Measurements from ENCODE around the gene CALML5.

Gene CALML5

GRCh38 chr10:5453749-5454489 is 45.5 kb downstream of the CALML5 start:
- no peak for FAIRE-seq
- no peak for DNase-seq (ENCODE audit: insufficient read length, low spot score)
- TF ChIP-seq POLR2A (IDR thresholded peaks at IDR 0.05; ENCODE audit: low read depth, low read length) = no peak

- DNase-seq (ENCODE audit: insufficient read length, low spot score) = no peak
- TF ChIP-seq POLR2A (IDR thresholded peaks at IDR 0.05; ENCODE audit: low read depth, low read length) = no peak
- no peak for FAIRE-seq
Observed at GRCh38 chr10:5450605-5451384, 48.6 kb downstream of the CALML5 start.

- no peak for TF ChIP-seq POLR2A (IDR thresholded peaks at IDR 0.05; ENCODE audit: low read depth, low read length)
- FAIRE-seq (no peak), DNase-seq (ENCODE audit: insufficient read length, low spot score) (no peak)
Observed at GRCh38 chr10:5449823-5450222, 49.5 kb downstream of the CALML5 start.

- no peak for TF ChIP-seq POLR2A (IDR thresholded peaks at IDR 0.05; ENCODE audit: low read depth, low read length)
- no peak for FAIRE-seq
- no peak for DNase-seq (ENCODE audit: insufficient read length, low spot score)
Observed at GRCh38 chr10:5449227-5449626, 50.1 kb downstream of the CALML5 start.

All from H54 (cell line).